ENCODE results near the gene UNK. TPM values are rescaled to one million over a fixed set of nuclear protein-coding genes. Genes with fewer than 3 reads are reported as not detected.

Gene UNK
- polyA plus RNA-seq, 12 donors, result 20.5 to 42.4 (median 26.6) TPM; not detected in 1

GRCh38 chr17:75818326-75818885, 33.8 kb downstream of the UNK start:
- no peak for DNase-seq

- DNase-seq, result no peak
These were observed 34.5 kb downstream of the UNK start for GRCh38 chr17:75819116-75819515.

- no peak for DNase-seq
These were observed 35.1 kb downstream of the UNK start for GRCh38 chr17:75819678-75820077.

DNA sequence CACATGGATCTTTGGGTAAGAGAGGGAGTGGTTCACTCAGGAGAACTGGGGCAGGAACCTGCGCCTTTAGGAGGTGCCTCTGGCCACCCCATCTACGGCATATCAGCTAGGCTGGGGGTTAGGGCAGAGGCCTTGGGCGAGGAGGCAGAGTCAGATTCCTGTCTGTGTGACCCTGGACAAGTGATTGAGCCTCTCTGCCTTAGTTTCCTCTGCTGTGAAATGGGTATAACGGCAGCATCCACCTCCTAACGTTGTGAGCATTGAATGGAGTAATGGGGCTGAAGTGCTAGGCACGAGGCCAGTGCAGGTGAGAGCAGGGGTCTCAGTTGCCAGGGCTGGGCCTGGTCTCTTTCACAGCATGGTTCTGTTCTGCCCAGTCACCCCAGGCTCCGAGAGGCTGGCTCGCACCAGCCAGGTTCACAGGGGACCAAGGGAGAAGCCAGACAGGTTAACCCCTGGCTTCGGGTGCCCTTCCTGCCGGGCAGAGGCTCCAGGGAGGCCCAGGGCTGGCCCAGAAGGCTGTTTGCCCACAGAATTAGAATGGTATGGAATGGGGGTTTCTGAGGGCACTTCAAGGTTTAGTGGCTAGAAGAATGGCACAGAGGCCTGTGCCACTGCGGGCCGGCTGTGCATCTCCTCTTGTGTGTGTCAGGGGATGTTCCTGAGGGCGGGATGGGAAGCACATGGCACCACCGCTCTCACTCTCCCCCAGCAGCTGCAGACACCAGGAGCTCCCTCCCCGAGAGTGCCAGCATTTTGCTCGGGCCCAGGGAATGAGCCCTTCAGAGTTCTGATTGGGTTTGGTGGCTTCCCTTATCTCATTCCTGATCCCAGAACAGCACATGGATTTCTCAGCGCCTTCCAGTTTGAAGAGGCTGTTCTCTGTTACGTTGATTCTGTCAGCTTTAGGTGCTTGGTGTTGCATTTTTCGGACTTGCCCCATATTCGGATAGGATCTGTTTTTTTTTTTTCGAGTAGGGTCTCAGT, 35.8 kb downstream of the UNK start:
- DNase-seq, result no peak

GRCh38 chr17:75821552-75821951, 36.9 kb downstream of the UNK start:
- DNase-seq, result no peak

- DNase-seq, result no peak
These were observed 37.7 kb downstream of the UNK start for GRCh38 chr17:75822119-75822799.

DNA sequence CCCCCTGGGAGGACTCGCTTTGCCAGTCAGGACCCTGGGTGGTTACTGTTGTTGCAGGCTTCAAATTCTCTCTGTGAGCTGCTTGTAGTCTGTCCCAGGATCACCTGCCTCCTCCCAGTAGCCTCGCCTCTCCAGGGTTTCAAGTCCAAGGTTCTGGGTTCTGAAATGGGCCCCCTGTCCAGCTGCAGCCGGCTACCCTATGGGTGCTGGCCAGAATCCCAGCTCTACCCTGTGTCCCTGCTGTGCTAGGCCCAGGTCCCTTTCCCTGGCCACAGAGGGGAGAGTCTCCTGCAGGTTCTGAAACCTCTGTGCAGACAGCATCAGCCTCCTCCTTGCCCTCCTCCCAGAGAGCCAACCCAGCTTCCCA, 38.2 kb downstream of the UNK start:
- no peak for DNase-seq

DNA sequence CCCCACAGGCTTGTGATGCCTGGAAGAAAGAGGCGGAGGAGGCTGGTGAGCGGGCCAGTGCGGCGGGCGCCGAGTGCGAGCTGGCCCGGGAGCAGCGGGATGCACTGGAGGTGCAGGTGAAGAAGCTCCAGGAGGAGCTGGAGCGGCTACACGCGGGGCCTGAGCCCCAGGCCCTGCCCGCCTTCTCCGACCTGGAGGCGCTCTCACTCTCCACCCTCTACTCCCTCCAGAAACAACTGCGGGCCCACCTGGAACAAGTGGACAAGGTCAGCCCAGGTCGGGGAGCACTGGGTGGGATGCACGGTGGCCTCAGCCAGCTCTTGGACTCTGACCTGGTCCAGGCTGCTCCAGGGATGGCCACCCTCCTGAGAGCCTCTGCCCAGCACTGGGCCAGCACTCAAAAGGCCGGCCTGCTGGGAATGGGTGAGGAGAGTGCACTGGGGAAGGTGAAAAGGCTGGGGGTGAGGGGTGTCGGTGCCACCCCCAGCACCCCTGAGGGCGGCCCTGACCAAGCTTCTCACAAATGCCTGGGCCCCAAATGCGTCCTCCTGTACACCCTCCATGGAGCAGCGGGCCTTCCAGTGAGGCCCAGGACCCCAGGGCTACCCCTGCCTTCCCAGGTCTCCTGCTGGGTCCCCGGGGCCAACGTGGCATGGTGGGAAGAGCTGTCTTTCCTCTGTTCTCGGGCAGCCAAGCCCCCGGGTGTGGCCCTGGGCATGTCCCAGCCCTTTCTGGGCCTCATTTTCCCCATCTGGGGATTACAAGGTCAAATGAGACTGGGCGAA, 38.8 kb downstream of the UNK start:
- DNase-seq, result no peak

- DNase-seq, result no peak
These were observed 39.5 kb downstream of the UNK start for GRCh38 chr17:75824050-75824552.

GRCh38 chr17:75824666-75825065, 40.1 kb downstream of the UNK start:
- no peak for DNase-seq

DNA sequence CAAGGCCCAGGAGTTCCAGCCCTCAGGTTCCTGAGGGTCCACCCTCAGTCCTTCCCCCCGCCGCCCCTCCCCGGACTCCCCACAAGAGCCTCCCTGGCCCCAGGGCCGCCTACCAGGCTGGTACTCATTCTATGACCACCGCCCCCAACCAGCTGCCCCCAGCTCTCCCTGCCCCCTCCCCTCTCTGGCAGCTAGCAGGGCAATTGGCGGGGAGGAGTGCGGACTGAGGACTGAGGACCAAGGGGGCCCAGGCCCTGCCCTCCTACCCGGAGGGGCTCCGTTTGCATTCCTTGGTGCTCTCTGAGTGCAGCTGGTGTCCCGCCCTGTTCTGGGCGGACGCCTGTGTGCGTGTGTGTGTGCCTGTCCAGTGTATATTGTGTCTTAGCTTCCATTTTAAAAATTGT, 40.5 kb downstream of the UNK start:
- DNase-seq, result no peak

DNA sequence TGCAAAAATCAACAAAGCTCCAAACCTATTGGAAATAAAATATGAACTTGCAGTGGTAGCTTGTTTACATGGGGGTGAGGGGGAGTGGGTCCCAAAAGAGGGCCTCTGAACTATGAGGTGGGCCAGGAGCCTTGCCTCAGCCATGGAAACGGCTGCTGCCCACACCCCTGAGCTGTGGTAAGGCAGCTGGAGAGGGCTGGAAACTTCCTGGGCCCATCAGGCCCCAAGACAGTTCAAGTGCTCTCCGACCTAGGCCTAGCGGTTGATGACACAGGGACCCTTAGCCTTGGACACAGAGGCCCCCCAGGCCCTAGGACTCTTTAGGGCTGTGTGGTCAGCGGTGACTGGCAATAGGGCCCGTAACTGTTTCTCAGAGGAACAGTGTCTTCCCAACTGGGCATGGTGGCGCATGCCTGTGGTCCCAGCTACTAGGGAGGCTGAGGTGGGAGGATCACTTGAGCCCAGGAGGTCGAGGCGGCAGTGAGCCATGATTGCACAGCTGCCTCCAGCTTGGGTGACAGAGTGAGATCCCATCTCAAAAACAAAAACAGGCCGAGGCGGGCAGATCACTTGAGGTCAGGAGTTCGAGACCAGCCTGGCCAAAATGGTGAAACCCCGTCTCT, 41.3 kb downstream of the UNK start:
- no peak for DNase-seq

GRCh38 chr17:75826561-75827307, 42.1 kb downstream of the UNK start:
- DNase-seq, result no peak

GRCh38 chr17:75827308-75828075, 42.9 kb downstream of the UNK start:
- DNase-seq, result no peak

DNA sequence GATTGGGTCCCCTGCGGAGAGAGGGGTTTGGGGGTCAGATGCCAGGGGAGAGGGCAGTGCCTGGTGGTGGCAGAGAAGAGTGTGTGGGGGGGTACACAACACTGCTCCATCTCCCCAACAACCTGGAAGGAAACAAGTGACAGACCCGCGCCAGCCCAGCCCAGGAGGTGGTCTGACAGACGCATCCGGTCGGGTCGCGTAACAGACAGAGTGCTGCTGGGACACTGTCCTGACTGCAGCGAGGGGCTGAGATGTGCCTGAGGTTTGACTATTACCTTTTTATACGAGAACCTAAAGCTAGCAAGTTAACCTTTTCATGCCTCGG, 43.4 kb downstream of the UNK start:
- DNase-seq, result no peak

- no peak for DNase-seq
These were observed 44.1 kb downstream of the UNK start for GRCh38 chr17:75828741-75829140.

DNA sequence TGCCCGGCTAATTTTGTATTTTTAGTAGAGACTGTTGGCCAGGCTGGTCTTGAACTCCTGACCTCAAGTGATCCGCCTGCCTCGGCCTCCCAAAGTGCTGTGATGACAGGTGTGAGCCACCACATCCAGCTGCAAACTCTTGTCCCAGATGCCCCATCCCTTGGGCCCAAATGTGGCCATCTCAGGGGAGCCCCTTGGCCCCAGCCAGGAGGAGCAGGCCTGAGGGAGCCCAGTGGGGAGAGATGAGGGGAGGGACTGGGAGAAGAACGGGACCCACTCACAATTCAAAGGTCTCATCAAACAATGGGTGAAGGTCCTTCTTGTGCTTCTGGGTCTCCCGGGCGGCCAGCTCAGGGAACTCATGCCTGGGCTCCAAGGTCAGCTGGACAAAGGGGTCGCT, 45.1 kb downstream of the UNK start:
- no peak for DNase-seq

DNA sequence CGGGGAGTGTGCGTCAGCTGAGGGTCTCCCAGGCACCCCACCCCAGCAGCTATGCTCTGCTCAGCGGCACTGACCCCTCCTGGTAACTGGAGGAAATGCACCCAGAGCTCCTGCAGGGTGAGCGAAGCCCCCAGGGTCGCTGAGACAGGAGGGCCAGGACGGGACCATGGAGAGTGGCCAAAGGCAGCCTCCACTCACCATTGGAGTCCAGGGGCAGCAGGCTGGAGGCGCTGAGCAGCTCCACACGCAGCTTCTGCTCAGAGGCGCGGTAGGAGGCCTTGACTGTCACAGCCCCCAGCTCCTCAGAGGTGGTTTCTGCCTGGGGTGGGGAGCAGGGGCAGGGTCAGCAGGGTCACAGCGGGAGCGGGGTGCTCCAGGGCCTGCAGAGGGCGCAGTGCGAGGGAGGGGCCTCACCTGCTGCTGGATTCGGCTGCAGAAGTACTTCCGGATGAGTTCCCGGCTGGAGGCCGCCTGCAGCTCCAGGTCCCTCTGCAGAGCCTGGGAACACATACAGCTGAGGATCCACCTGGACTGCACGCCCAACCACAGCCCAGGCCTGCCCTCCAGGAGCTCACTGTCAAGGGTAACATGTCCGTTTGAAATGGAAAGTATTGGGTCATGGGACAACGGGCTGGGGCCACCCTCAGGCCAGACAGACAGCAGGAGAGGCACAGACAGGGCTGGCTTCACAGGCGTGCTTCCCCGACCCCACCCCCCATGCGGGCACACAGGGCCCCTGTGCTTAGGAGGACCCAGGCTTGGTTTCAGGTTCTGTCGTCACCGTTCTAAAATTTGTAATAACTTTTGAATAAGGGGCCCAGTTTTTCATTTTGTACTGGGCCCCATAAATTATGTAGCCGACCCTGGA, 45.8 kb downstream of the UNK start:
- no peak for DNase-seq

DNA sequence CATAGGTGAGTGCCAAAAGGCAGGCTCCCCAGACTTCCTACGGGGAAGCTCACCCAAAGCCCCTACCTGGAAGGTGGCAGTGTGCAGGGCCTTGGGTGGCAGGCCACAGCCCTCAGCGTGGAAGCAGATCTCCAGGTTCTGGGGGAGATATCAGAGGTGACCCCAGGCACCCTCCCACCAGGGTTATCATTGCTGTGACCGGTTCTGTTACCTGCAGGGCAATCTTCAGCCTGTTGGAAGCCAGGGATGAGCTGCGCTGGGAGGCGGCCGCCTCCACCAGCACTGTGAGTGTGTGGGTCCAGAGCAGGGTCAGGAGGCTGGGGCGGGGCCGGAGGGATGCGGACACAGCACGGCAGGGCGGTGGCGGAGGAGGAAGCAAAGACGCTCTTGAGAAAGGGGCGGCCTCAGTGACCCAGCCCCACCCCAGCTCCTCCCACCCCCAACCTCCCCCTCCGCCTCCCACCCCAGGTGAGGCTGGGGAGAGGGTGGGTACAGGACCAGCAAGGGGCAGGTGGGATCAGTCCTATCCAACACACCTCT, 46.5 kb downstream of the UNK start:
- no peak for DNase-seq

All from muscle of arm (tissue), 12 donors.